PFSK-1 (cell line): Measurements from ENCODE around the gene BCL2L13.

Experiments
- FOXP2 ChIP-seq: optimal IDR thresholded peaks from 2 replicates; pipeline ENCODE3; 2011; ENCODE audit warnings: borderline replicate concordance, control low read depth, inconsistent platforms; ENCODE audit not compliant: insufficient read depth; ENCODE audit errors: extremely low read length, extremely low read depth
- POLR2AphosphoS5 ChIP-seq: IDR thresholded peaks from 2 replicates; pipeline ENCODE4 v1.6.1; 2012; ENCODE audit warnings: low read depth, mild to moderate bottlenecking, control low read depth, low read length, moderate library complexity
- SIN3A ChIP-seq: IDR thresholded peaks from 2 replicates; pipeline ENCODE4 v1.6.1; 2012; ENCODE audit warnings: mild to moderate bottlenecking, low read length, moderate library complexity, borderline replicate concordance; ENCODE audit not compliant: insufficient read depth
- TAF1 ChIP-seq: IDR thresholded peaks from 2 replicates; pipeline ENCODE4 v1.6.1; 2012; ENCODE audit warnings: low read length, control low read depth, borderline replicate concordance; ENCODE audit not compliant: insufficient read depth
- TF ChIP-seq, protein P1 (sequence below), 2 experiments: IDR thresholded peaks; 2 replicates each; pipeline versions ENCODE4 v1.6.1 to v1.8.0; 2011 to 2012; ENCODE audit warnings: low read depth in 2 of 2, low read length in 2 of 2, control low read depth in 1 of 2, inconsistent platforms in 1 of 2, mild to moderate bottlenecking in 1 of 2, moderate library complexity in 1 of 2; ENCODE audit not compliant: insufficient read depth in 1 of 2

Gene BCL2L13

DNA sequence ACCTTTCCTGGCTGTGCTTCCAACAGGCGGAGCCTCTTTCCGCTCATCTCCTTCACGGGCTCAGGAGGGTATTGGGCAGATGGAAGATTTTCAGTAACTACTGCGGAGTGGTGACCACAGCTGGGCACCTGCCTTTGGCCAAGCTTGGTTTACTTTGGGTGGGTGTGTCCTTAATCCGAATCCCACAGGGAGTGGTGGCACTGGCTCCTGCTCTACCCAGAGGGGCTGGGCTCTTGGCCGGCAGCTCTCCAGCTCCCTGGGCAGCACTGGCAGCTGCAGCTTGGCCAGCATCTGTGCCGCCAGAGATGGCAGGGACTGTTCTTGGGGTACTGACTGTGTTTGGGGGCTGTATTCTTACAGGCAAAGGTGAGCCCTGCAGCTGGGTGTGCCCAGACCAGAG lies 105.9 kb downstream of the BCL2L13 start:
- TF ChIP-seq, protein P1, sequence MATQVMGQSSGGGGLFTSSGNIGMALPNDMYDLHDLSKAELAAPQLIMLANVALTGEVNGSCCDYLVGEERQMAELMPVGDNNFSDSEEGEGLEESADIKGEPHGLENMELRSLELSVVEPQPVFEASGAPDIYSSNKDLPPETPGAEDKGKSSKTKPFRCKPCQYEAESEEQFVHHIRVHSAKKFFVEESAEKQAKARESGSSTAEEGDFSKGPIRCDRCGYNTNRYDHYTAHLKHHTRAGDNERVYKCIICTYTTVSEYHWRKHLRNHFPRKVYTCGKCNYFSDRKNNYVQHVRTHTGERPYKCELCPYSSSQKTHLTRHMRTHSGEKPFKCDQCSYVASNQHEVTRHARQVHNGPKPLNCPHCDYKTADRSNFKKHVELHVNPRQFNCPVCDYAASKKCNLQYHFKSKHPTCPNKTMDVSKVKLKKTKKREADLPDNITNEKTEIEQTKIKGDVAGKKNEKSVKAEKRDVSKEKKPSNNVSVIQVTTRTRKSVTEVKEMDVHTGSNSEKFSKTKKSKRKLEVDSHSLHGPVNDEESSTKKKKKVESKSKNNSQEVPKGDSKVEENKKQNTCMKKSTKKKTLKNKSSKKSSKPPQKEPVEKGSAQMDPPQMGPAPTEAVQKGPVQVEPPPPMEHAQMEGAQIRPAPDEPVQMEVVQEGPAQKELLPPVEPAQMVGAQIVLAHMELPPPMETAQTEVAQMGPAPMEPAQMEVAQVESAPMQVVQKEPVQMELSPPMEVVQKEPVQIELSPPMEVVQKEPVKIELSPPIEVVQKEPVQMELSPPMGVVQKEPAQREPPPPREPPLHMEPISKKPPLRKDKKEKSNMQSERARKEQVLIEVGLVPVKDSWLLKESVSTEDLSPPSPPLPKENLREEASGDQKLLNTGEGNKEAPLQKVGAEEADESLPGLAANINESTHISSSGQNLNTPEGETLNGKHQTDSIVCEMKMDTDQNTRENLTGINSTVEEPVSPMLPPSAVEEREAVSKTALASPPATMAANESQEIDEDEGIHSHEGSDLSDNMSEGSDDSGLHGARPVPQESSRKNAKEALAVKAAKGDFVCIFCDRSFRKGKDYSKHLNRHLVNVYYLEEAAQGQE (IDR thresholded peaks at IDR 0.05; ENCODE audit: insufficient read depth in 1 of 2, low read depth in 2 of 2, low read length in 2 of 2), result no peak
- TF ChIP-seq FOXP2, result no peak
- no peak for TF ChIP-seq SIN3A
- no peak for TF ChIP-seq TAF1
- no peak for TF ChIP-seq POLR2AphosphoS5

DNA sequence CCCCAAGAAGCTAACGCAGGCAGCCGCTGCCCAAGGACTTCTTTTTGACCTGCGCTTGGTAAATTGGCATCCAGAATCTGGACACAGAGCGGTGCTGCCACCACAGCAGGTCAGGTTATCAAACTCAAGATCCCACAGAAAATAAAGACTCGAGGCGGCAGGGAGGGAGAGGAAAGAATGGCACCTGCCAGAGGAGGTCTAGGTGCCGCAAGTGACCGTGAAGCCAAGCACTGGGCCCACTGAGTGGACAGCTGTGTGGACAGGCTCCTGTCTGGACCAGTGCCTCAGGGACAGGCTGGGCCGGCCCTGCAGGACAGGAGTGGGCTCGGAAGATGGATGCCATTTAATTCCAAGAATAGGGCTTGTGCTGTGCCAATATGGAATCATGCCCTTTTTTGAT lies 108.4 kb downstream of the BCL2L13 start:
- no peak for TF ChIP-seq FOXP2

DNA sequence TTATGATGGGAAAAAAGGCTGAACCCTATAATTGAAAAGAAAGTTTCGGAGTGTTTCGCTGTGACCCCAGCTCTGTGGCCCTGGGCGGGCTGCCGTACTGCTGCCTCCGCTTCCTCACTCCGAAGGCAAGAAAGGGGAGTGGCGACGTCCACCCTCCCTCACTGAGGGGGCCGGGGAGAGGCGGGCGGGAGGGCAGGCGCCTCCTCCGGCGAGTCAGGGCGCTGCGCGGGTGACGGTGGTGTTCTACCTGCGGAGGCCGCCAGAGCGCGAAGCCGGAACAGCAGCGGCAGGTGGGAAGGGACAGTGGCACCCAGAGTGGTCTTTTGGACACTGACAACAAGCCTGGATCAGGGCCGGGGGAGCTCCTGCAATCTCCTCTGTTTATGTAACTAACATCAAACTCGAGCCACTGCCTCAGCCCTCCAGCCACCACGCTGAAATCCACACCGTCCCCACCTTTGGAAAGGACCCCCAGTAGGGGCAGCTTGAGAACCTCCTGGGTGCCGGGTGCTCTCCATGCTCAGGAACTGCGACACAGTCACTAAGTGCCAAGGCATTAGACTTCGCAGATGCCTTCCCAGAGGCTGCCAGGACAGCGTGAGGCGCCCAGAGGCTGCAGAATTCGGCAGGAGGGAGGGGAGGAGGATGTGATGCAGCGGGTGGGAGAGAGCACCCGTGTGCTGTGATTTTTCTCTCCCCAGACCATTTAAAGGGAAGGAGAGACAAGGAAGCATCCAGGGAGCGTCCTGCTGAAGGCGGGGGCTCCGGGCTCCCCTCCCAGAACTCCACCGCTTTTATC lies 110.2 kb downstream of the BCL2L13 start:
- TF ChIP-seq, protein P1 (IDR thresholded peaks at IDR 0.05; ENCODE audit: insufficient read depth in 1 of 2, low read depth in 2 of 2, low read length in 2 of 2), result no peak
- TF ChIP-seq TAF1 (no peak), SIN3A (no peak), FOXP2 (no peak), POLR2AphosphoS5 (no peak)

DNA sequence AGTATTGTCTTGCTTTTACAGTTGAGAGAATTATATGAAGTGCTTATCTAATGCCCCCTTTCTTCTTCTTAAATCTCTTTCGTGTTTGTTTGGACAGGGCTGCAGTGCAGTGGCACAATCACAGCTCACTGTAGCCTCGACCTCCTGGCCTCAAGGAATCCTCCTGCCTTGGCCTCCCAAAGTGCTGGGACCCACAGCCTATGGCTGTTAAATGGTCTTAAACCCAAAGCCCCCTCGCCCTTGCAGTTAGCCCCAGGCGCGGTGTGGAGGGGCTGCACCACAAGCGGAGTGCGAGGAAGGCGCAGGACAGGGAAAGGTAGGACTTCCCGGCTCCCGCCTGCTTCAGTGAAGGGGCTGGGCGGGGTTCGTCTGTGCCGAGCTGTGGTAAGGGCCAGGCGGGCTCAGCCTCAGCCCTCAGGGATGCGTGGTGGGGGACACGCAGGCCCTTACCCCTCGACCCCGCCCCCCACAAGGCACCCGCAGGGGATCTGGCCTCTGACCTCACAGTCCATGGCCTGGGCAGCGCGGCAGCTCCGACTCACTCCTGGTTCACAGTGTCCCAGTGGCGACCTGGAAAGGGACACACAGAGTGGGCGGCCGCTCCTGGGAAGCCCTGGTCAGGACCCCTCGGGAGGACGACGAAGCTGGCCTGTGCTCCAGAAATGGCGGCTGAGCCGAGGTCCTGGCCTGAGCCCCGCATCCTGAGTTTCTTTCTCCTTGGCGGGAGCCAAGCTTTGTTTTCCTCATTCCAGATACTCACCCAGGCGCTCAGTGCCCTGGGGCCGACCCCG lies 111.2 kb downstream of the BCL2L13 start:
- TF ChIP-seq, protein P1 (IDR thresholded peaks at IDR 0.05; ENCODE audit: insufficient read depth in 1 of 2, low read depth in 2 of 2, low read length in 2 of 2), result no peak
- TF ChIP-seq SIN3A (no peak), TAF1 (no peak), POLR2AphosphoS5 (no peak), FOXP2 (no peak)

DNA sequence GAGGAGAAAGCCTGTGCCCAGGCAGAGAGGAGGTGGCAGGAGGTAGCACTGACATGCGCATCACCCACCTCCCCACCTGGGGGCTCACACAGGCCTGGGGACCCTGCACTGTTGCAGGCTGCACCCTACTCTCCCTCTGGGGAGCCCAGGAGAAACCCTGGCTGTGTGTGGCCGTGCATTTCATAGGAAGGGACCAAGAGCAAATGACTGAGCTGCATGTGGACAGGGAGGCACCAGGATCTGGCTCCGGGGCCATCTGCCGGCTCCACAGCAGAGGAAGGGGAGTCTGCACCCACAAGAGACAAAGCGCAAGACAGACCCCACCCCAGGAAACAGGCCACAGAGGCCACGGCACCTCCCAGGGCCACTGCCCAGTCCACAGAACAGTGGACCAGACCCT lies 113.0 kb downstream of the BCL2L13 start:
- TF ChIP-seq, protein P1 (IDR thresholded peaks at IDR 0.05; ENCODE audit: insufficient read depth in 1 of 2, low read depth in 2 of 2, low read length in 2 of 2), result no peak
- TF ChIP-seq POLR2AphosphoS5, result no peak
- TF ChIP-seq FOXP2, result no peak
- TF ChIP-seq TAF1, result no peak
